Spleen (tissue), 7 donors: ENCODE data around the gene ERCC6L.

Experiments used
- CTCF ChIP-seq, 11 experiments: fragments of 200-600 bp in 7 of 11; fragments of 450-650 bp in 4 of 11; sonication (generic) in 4 of 11; IDR thresholded peaks in 8 of 11; conservative IDR thresholded peaks in 3 of 11; 1 replicate in 7 of 11; 2 replicates in 4 of 11; pipeline versions ENCODE4 v1.4.0 to v1.8.0; 2016 to 2021; ENCODE audit warnings: antibody characterized with exemption in 11 of 11, inconsistent platforms in 4 of 11, mild to moderate bottlenecking in 1 of 11
- POLR2A ChIP-seq, 3 donors: fragments of 450-650 bp; IDR thresholded peaks; one replicate each; pipeline ENCODE4 v1.5.1; 2017; ENCODE audit warnings: antibody characterized with exemption in 3 of 3, mild to moderate bottlenecking in 1 of 3
- donor health status: DM: no; HTN: no; CAD: no; lungs with moderate emphysema.
- donor health status: DM: no; HTN: no; CAD: no.
- donor health status: DM: no; HTN: no; CAD: no.

- TF ChIP-seq POLR2A (IDR thresholded peaks at IDR 0.05) = no peak
- TF ChIP-seq CTCF (IDR thresholded peaks at IDR 0.05 in 8 of 11, conservative IDR thresholded peaks at IDR 0.05 in 3 of 11) = no peak
Measured at GRCh38 chrX:72230290-72230689, 8.5 kb downstream of the ERCC6L start.
